Neural cell (in vitro differentiated cells): ENCODE data around the gene COPS9.

ENCODE experiments used
- EZH2 ChIP-seq: fragments of 200-600, 300-800 bp; shearing (Covaris generic), sonication (generic); IDR thresholded peaks from 2 replicates; pipeline ENCODE4 v1.6.1; 2014; ENCODE audit warnings: antibody characterized with exemption, low read length, borderline replicate concordance, mild to moderate bottlenecking; ENCODE audit not compliant: insufficient read depth, poor library complexity, severe bottlenecking
- POLR2AphosphoS5 ChIP-seq: IDR thresholded peaks from 2 replicates; pipeline ENCODE4 v1.6.1; 2012
- SMC3 ChIP-seq: fragments of 450-650 bp; conservative IDR thresholded peaks from 2 replicates; pipeline ENCODE4 v1.6.1; 2014; ENCODE audit warnings: antibody characterized with exemption, mild to moderate bottlenecking, moderate library complexity; ENCODE audit not compliant: poor library complexity
- TF ChIP-seq, protein P1 (sequence below): fragments of 450-650 bp; IDR thresholded peaks from 2 replicates; pipeline ENCODE4 v1.5.1; 2014; ENCODE audit warnings: antibody characterized with exemption, mild to moderate bottlenecking, moderate library complexity; ENCODE audit not compliant: poor library complexity, severe bottlenecking

DNA sequence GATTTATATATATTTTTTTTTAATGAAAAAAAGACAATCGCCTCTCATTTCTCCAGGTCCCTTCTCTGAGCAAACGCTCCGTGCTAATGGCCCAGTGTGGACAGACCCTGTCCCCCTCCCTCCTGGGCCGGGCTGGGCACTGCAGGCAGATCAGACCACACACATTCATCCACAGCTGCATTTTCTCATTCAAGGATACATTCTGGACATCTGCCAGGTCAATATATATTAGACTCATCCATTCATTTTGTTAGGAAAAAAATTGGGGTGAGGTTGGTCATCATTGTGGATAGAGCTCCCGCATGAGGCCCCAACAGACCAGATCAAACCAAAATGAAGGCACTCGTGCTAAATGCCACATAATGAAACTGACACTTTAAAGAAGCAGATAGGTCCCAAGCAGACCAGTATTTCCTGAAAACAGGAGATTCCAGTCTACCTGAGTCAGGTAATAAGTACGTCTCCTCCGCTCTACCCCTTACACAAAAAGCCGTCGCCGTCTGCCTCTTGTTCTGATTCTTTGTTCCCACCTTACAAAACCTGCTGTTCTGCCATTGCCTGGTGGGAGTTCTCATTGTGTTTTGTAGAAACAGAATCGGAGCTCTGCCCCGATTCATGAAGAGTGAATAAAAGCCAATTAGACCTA is 19.8 kb upstream of the COPS9 start:
- TF ChIP-seq, protein P1, sequence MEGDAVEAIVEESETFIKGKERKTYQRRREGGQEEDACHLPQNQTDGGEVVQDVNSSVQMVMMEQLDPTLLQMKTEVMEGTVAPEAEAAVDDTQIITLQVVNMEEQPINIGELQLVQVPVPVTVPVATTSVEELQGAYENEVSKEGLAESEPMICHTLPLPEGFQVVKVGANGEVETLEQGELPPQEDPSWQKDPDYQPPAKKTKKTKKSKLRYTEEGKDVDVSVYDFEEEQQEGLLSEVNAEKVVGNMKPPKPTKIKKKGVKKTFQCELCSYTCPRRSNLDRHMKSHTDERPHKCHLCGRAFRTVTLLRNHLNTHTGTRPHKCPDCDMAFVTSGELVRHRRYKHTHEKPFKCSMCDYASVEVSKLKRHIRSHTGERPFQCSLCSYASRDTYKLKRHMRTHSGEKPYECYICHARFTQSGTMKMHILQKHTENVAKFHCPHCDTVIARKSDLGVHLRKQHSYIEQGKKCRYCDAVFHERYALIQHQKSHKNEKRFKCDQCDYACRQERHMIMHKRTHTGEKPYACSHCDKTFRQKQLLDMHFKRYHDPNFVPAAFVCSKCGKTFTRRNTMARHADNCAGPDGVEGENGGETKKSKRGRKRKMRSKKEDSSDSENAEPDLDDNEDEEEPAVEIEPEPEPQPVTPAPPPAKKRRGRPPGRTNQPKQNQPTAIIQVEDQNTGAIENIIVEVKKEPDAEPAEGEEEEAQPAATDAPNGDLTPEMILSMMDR, result no peak
- TF ChIP-seq POLR2AphosphoS5 (no peak), EZH2 (no peak), SMC3 (no peak)
